Raji (cell line): ENCODE data around the gene TUBB4B.

Source experiments
- POLR2A ChIP-seq: IDR thresholded peaks from 2 replicates; pipeline ENCODE4 v1.6.1; 2011; ENCODE audit warnings: low read depth, low read length, control low read depth; ENCODE audit not compliant: insufficient read depth

Gene TUBB4B

GRCh38 chr9:137275588-137276472 is 34.7 kb downstream of the TUBB4B start:
- TF ChIP-seq POLR2A: no peak

DNA sequence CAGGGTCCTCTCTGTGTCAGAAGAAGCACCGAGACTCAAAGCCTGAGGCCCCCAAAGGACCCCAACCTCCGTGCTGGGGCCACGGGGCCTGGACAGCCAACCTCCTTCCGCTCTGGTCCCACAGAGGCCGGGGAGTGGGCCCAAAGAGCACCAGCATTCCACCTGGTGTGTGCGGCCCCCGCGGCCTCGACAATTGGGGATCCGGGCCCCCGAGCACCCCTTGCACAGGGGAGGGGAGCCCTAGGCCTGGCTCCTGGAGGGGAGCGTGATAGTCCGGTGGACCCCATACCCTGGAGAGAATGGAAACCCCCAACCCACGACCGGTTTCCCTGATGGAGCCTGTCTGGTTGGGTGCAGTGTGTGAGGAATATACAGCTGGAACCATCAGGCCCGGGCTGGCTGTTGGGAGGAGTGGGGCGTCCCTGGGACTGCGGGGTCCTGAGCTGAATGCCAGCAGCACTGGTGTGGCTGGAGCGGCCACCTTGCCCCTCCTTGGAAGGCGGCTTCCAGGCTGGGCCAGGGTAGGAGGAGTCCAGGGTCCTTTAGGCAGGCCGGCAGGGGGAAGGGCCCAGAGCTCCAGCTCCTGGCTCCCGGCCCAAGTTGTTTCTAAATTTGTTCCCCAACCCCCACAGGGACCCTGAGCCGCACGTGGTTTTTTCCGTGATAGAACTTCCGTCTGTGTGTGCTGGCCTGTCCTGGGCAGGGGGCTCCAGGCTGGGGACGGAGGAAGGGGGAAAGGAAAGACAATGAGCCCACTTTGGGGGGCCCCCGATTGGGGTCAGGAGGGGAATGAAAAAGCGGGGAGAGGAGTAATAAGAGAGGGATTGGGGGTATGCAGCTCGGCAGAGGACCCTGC is 35.6 kb downstream of the TUBB4B start:
- no peak for TF ChIP-seq POLR2A

- peak; percentile 37 for TF ChIP-seq POLR2A
These were observed 36.4 kb downstream of the TUBB4B start, which contains the start of gene TOR4A for GRCh38 chr9:137277329-137278041. TSS of gene TOR4A (plus strand) at chr9:137277726. CDS start at chr9:137278690, 964 bp downstream.

GRCh38 chr9:137278061-137278701 is 37.1 kb downstream of the TUBB4B start:
- no peak for TF ChIP-seq POLR2A

GRCh38 chr9:137278721-137279711 is 37.9 kb downstream of the TUBB4B start:
- TF ChIP-seq POLR2A: no peak

DNA sequence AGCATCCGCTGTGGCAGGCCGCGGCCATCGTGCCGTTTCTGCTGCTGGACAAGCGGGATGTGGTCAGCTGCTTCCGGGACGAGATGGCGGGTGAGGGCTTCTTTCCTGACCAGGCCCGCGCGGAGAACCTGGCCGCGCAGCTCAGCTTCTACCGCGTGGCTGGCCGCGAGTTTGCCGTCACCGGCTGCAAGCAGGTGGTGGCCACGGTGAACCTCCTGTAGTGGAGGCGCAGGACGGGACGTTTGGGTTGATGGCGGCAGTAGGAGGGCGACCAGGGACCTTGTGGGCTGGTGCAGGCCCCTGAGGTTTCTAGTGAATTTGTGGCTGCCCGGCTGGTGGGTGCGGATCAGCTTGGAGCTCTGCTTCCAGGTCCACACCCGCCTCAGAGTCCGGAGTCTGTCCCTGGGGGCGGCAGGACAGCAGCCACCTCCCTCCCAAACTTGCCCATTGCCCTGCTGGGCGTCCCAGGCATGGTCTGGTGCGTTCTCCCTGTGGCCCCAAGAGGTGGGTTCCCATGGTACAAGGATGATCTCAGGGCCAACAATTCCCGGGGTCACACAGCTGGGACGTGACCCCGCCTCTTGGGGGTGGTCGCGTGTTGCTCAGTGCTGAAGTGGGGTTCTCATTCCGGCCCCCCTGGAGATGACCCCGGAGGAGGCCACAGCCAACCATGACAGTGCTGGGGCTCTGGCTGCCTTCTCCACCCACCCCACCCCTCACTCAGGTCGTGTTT is 38.8 kb downstream of the TUBB4B start:
- TF ChIP-seq POLR2A: no peak

DNA sequence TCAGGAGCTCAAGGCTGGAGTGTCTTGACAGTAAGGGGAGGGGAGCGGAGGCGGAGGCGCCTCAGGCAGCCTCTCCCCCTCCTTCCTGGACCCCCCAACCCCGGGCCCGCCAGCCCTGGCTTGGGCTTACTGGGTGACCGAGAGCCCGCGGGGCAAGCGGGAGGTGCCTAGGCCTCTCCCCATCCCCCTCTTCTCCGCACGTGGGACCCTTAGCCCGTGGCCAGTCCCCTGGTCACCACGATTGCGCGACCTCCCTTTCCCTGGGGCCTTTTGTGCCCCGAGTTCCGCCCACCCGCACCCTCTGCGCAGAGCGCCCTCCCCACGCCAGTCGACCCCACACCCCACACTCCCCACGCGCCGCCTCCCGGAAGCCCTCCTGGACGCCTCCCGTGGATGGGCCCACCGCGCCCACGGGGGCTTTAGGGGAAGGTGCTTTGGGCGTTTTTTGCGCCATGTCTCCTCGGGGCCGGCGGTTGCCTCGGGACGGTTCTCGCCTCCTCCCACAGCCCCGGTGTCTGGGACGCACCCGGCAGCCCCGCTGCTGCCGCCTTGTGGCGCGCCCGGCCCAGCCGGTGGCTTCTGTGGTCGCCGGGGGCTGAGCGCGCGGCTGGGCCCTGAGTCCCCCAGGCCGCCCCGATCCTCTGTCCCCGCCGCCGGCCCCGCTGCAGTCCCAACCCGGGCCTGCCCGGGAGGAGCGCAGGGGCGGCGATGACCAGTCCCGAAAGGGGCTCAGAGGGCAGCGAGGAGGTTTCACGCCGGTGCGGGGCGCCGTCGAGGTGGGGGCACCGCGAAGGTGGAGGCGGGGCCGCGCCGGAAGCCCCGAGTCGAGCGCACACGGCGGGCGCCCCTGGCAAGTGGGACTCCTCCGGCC is 39.6 kb downstream of the TUBB4B start:
- no peak for TF ChIP-seq POLR2A

- no peak for TF ChIP-seq POLR2A
These were observed 40.4 kb downstream of the TUBB4B start for GRCh38 chr9:137281345-137282116.

GRCh38 chr9:137286975-137287383 is 45.9 kb downstream of the TUBB4B start:
- TF ChIP-seq POLR2A: no peak

DNA sequence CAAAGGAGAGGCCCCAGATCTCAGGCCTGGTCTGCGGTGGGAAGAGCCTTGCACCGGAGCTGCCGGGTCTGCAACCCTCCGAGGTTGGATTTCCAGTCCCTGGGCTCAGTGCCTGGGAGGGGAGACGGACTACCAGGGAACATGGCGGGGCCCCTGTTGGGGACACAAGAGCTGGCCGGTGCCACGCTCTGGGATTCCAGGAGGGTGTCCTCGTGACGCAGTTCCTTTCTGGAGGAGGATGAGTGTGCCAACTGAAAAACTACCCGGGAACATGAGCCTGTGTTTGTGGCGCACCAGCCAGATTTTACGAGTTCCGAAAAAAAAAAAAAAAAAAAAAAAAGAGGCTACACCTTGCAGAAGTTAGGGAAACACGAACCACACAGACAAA is 52.0 kb downstream of the TUBB4B start:
- TF ChIP-seq POLR2A: no peak
